ENCODE measurements around the gene CLIC5.
A peak's percentile ranks its signal among the peaks of the same experiment; 100 is the strongest.
"Not testable (repeated sequence)": the region's sequence is repeated elsewhere in the genome, so short reads cannot be mapped to it uniquely, and the experiment has no call there.

Gene CLIC5

GRCh38 chr6:45961125-45961524 lies 54.5 kb downstream of the CLIC5 start:
- no peak for DNase-seq

- DNase-seq: peak; percentile 75
Measured at GRCh38 chr6:45959534-45960145, 56.0 kb downstream of the CLIC5 start.

GRCh38 chr6:45956663-45957062 lies 59.0 kb downstream of the CLIC5 start:
- no peak for DNase-seq

DNA sequence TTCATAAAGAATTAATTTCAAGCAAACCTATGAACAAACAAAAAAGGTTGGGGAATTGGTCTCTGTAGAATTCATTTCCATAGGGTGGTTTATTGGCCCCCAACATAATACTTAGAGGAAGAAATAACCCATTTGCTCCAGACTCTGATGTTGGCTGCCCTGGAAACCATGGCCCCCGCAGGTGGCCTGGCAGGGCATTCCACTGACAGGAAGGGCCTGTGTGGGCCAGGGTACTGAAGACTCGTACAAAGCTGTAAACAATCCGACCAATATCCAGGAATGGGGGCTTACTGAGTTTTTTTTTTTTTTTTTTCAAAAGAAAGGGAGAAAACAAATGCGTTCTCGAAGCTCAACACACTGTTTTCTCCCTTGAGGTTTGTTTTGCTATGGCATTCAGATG lies 59.5 kb downstream of the CLIC5 start:
- no peak for DNase-seq

- DNase-seq: no peak
Measured at GRCh38 chr6:45955597-45955996, 60.1 kb downstream of the CLIC5 start.

- DNase-seq: no peak
Measured at GRCh38 chr6:45952546-45952945, 63.1 kb downstream of the CLIC5 start.

DNA sequence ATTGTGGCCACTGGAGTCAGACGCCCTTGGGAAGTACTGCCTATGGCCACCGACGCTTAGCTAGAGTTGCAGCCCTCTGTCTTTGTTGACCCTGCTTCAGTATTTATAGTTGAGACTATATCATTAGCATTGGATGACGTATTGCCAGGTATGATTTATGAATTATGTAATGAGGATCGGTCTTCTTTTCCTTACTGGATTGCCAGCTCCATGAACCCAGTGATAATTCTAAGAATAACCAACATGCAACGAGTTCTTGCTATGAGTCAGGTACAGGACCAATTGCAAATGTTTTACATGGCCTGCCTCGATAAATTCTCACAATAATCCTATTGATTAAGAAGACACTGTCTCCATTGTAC lies 63.5 kb downstream of the CLIC5 start:
- DNase-seq: no peak

- no peak for DNase-seq
Measured at GRCh38 chr6:45951321-45952167, 64.1 kb downstream of the CLIC5 start.

DNA sequence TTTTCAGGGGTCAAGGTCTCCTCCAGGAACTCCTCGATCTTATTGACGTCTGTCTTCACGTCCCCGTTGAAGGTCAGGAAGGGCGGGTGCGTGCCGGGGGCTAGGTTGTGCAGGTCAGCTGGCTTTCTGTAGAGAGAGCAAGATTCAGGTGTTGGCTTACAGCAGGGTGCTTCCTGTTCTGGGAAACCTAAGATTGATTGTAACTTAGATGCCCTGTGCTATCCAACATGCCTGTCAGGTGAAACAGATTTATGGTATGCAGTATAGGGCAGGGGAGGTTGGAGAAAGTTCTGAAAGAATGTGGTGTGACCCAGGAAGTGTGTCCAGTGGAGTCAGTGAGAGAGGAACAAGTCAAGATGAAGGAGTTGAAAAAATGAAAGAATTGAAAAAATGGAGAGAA lies 66.4 kb downstream of the CLIC5 start:
- peak; percentile 51 for DNase-seq

DNA sequence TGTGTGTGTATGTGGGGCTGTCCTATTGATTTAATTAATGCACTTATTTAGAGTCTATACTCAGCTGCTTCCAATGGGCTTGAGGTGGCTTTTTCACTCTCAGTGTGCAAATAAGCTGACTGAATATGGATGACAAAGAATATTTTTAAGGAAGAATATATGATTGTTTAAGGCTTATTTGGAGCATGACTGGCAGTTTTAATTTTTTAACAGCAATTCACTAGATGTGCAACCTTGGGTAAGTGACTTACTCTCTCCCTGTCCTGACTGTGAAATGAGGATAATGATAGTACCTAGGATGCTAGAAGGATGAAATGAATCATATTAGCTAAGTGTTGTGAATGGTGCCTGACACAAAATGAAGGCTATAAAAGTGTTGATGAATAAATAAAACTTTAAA lies 67.9 kb downstream of the CLIC5 start:
- no peak for DNase-seq

- DNase-seq: peak; percentile 76
Measured at GRCh38 chr6:45946887-45947286, 68.8 kb downstream of the CLIC5 start.

DNA sequence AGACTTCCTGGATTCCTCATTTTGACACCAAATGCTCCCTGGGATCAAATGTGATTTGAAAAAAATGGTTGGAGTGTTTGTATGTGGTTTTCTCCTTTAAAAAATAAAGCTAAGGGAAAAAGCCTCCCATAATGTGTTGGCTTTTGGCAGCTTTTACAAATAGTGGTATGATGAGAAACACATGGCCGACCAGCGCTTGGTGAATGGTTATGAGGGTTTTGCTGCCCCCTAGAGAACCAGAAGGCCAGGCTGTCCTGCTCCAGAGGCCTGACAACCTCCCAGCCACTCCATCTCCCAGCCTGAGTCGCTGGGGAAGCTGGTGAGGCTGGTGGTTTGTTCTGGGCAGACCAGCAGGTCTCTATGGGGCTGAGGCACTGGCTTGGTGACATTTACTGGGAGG lies 69.3 kb downstream of the CLIC5 start:
- DNase-seq: peak; percentile 94

- no peak for DNase-seq
Measured at GRCh38 chr6:45942953-45943352, 72.7 kb downstream of the CLIC5 start.

DNA sequence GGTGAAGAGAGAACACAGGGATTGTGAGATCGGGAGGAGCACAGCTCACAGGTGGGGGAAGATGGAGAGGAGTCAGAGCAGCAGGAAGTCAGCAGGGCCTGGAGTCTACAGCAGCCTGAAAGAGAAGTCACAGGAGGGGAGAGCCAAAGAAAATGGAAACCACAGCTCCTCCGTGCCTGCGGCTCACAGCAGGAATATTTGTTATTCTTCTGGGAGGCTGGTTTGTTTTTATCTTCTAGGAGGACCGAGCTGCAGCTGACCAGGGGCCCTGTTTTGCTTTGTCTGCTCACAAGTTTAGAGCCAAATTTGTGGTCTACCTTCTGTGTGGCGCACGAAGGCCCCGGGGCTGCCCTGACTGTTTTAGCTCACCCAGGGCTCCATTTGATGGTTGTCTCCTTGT lies 81.8 kb downstream of the CLIC5 start:
- DNase-seq: peak; percentile 46

GRCh38 chr6:45931232-45931631 lies 84.4 kb downstream of the CLIC5 start:
- no peak for DNase-seq

- DNase-seq: peak; percentile 68
Measured at GRCh38 chr6:45930420-45931040, 85.1 kb downstream of the CLIC5 start.

DNA sequence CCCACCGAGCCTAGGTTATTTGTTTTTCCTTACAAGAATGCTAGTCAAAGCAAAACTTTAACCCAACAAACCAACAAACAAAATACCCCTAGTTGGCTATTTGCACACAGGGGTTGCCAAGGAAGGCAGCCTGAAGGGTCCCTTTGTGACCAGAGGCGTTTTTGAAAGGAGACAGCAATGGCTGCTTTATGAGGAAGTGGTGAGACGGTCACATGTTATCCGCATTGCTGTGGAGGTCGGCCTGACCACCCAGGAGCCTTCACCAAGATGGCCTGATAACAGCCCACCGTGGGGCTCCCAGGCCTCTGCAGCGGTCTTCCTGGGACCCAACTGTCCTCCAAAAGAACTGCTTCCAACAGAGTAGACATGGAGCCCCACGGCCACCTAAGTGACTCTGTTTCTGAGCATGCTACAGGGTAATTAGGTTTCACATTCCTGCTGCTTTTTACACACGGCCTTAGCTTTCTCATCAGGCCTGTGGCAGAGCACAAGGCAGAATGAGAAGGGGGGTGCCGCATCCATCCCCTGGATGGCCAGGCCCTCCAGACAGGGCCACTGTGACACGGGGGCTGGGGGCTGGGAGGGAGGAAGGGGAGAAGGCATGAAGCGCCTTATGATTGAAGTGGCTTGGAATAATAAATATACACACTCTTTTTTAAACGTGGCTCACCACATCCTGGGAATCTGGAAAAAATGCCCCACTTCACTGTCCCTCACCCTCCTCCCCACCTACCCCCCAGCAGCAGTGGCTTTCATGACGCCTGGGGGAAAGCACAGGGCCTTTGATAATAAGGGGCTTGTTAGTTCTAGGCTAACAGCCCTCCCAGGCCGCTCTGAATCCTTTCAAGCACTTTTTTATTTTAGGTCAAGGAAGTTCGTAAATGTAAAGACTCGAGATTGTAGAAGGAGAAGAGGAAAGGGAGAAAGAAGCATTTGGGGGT lies 86.0 kb downstream of the CLIC5 start:
- DNase-seq: no peak

DNA sequence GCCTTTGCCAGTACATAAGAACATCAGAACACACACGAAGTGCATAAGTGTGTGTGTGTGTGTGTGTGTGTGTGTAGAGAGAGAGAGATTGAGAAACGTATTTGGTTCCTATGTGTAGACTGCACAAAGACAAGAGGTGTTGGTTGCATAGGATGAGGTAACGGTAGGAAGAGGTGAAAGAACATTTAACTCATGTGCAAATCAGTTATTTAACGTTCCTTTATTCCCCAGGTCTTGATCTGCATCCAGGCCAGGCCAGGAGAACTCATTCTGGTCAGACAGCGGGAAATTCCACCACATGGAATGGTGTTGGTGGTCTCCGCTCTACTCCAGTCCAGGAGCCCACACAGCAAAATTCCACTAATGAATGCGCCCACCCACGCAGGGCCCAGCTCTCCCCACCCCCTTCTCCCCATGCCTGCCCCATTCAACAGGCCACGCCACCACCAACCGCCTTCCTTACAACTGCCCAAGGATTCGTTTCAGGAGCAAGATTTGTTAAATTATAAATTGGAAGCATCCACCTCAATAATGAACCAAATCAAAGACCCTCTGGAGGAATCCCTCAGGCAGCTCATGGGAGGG lies 86.8 kb downstream of the CLIC5 start:
- DNase-seq: no peak

- no peak for DNase-seq
Measured at GRCh38 chr6:45927421-45928320, 88.0 kb downstream of the CLIC5 start.

- DNase-seq: not testable (repeated sequence)
Measured at GRCh38 chr6:45926423-45926822, 89.2 kb downstream of the CLIC5 start.

DNA sequence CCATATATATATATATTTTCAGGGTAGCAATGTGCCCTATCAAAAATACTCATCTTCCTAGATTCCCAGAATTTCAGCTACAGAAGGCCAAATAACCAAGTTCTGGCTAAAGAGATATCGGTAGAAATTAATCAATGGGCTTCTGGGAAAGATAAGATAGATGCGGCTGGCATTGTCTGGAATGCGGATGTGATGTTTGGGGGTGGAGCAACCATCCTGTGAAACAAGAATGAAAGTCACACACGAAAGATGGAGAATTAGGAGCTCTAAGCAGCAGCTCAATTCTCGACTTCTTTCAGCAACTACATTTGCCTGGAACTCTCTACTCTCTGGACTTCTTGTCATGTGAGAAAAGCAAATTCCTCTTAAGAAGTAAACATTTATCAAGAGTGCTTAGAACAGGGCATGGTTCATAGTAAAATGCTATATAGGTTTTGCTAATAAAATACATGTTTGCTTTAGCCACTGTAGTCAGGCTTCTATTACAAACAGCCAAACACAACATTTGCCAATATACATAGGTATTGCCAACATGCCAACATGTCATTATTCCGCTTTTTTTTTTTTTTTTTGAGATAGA lies 90.8 kb downstream of the CLIC5 start:
- DNase-seq: no peak

Measured in fibroblast of upper back skin (primary cell).